ENCODE results near the gene ANLN.

GRCh38 chr7:36367561-36368077 lies 22.0 kb upstream of the ANLN start:
- no peak; the same call in 1 of the 2 replicates for TF ChIP-seq L3MBTL2 (conservative IDR thresholded peaks at IDR 0.05)
- TF ChIP-seq CTBP1 (IDR thresholded peaks at IDR 0.05; ENCODE audit: borderline replicate concordance), result no peak
- TF ChIP-seq FOXM1 (IDR thresholded peaks at IDR 0.05; ENCODE audit: borderline replicate concordance), result no peak
- TF ChIP-seq ELF4 (IDR thresholded peaks at IDR 0.05), result no peak
- no peak for TF ChIP-seq SUZ12 (IDR thresholded peaks at IDR 0.05)
- TF ChIP-seq SP1 (IDR thresholded peaks at IDR 0.05), result no peak
- no peak for TF ChIP-seq NFRKB (IDR thresholded peaks at IDR 0.05)
- no peak for TF ChIP-seq HDGF (IDR thresholded peaks at IDR 0.05; ENCODE audit: borderline replicate concordance)
- no peak for TF ChIP-seq FOXK2 (IDR thresholded peaks at IDR 0.05)
- TF ChIP-seq ARNT (IDR thresholded peaks at IDR 0.05), result no peak
- TF ChIP-seq BHLHE40 (IDR thresholded peaks at IDR 0.05; ENCODE audit: borderline replicate concordance), result no peak
- no peak for TF ChIP-seq ZNF384 (IDR thresholded peaks at IDR 0.05)
- no peak for TF ChIP-seq TARDBP (IDR thresholded peaks at IDR 0.05)

Data from HEK293T (cell line).